Measurements from ENCODE around the gene CHD2.

CHD2 gene

GRCh38 chr15:92936138-92936537 lies 36.0 kb downstream of the CHD2 start:
- Histone ChIP-seq H3K36me3 (replicated peaks) (peaks cover 80% of the 10 kb centered on the region), H3K27ac (no peak overlapping the region), H3K27me3 (replicated peaks) (no peaks in the 10 kb centered on the region), H3K4me3 (ENCODE audit: low read depth, low read length) (no peak overlapping the region)
- DNase-seq = no peak
- in situ Hi-C loops (cut with HindIII; ENCODE audit: low pct_ligation_motif_present, low sequenced_read_pairs) = no loop called here
- TF ChIP-seq CTCF (IDR thresholded peaks at IDR 0.05; ENCODE audit: low read depth, low read length, missing control alignments) = no peak

GRCh38 chr15:92936693-92937092 lies 36.6 kb downstream of the CHD2 start:
- peaks cover 80% of the 10 kb centered on the region for H3K36me3 ChIP-seq (replicated peaks)
- H3K4me3 ChIP-seq (ENCODE audit: low read depth, low read length) = no peak overlapping the region
- TF ChIP-seq CTCF (IDR thresholded peaks at IDR 0.05; ENCODE audit: low read depth, low read length, missing control alignments) = no peak
- no peak for DNase-seq
- H3K27ac ChIP-seq = no peak overlapping the region
- in situ Hi-C loops (cut with HindIII; ENCODE audit: low pct_ligation_motif_present, low sequenced_read_pairs) = no loop called here
- H3K27me3 ChIP-seq (replicated peaks) = no peaks in the 10 kb centered on the region

GRCh38 chr15:92937901-92938300 lies 37.8 kb downstream of the CHD2 start:
- Histone ChIP-seq H3K27ac (no peak overlapping the region), H3K27me3 (replicated peaks) (no peaks in the 10 kb centered on the region), H3K4me3 (ENCODE audit: low read depth, low read length) (no peak overlapping the region), H3K36me3 (replicated peaks) (peaks cover 87% of the 10 kb centered on the region)
- DNase-seq = no peak
- in situ Hi-C loops (cut with HindIII; ENCODE audit: low pct_ligation_motif_present, low sequenced_read_pairs) = no loop called here
- no peak for TF ChIP-seq CTCF (IDR thresholded peaks at IDR 0.05; ENCODE audit: low read depth, low read length, missing control alignments)

- H3K4me3 ChIP-seq (ENCODE audit: low read depth, low read length) = no peak overlapping the region
- no peak overlapping the region for H3K27ac ChIP-seq
- peaks cover 87% of the 10 kb centered on the region for H3K36me3 ChIP-seq (replicated peaks)
- no peaks in the 10 kb centered on the region for H3K27me3 ChIP-seq (replicated peaks)
- TF ChIP-seq CTCF (IDR thresholded peaks at IDR 0.05; ENCODE audit: low read depth, low read length, missing control alignments) = peak; percentile 44
- in situ Hi-C loops (cut with HindIII; ENCODE audit: low pct_ligation_motif_present, low sequenced_read_pairs) = no loop called here
- no peak for DNase-seq
Observed at GRCh38 chr15:92938387-92938786, 38.3 kb downstream of the CHD2 start.

GRCh38 chr15:92941668-92942067 lies 41.5 kb downstream of the CHD2 start:
- DNase-seq = no peak
- no peak for TF ChIP-seq CTCF (IDR thresholded peaks at IDR 0.05; ENCODE audit: low read depth, low read length, missing control alignments)
- in situ Hi-C loops (cut with HindIII; ENCODE audit: low pct_ligation_motif_present, low sequenced_read_pairs) = no loop called here
- Histone ChIP-seq H3K27me3 (replicated peaks) (no peaks in the 10 kb centered on the region), H3K4me3 (ENCODE audit: low read depth, low read length) (no peak overlapping the region), H3K27ac (no peak overlapping the region), H3K36me3 (replicated peaks) (peaks cover 85% of the 10 kb centered on the region)

GRCh38 chr15:92942706-92943105 lies 42.6 kb downstream of the CHD2 start:
- in situ Hi-C loops (cut with HindIII; ENCODE audit: low pct_ligation_motif_present, low sequenced_read_pairs) = no loop called here
- Histone ChIP-seq H3K36me3 (replicated peaks) (peaks cover 90% of the 10 kb centered on the region), H3K27me3 (replicated peaks) (no peaks in the 10 kb centered on the region), H3K27ac (no peak overlapping the region), H3K4me3 (ENCODE audit: low read depth, low read length) (no peak overlapping the region)
- TF ChIP-seq CTCF (IDR thresholded peaks at IDR 0.05; ENCODE audit: low read depth, low read length, missing control alignments) = peak; percentile 12
- DNase-seq = no peak

Measured in brain microvascular endothelial cell (primary cell).